Neural cell (in vitro differentiated cells): ENCODE data around the gene SMAD5.

Experiments
- POLR2AphosphoS5 ChIP-seq: IDR thresholded peaks from 2 replicates; pipeline ENCODE4 v1.6.1; 2012
- TF ChIP-seq, protein P1 (sequence below): fragments of 450-650 bp; IDR thresholded peaks from 2 replicates; pipeline ENCODE4 v1.5.1; 2014; ENCODE audit warnings: antibody characterized with exemption, mild to moderate bottlenecking, moderate library complexity; ENCODE audit not compliant: poor library complexity, severe bottlenecking

DNA sequence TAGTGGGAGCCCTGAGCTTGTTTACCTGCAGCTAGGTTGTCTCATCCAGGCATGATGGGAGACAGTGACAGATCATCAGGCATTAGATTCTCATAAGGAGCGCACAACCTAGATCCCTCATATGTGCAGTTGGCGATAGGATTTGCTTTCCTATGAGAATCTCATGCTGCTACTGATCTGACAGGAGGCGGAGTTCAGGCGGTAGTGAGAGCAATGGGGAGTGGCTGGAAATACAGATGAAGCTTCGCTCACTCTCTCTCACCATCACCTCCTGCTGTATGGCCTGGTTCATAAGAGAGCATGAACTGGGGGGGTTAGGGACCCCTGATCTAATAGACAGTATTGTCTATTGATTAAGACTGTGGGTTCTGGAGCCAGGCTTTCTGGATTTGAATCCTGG is 24.9 kb downstream of the SMAD5 start:
- TF ChIP-seq, protein P1, sequence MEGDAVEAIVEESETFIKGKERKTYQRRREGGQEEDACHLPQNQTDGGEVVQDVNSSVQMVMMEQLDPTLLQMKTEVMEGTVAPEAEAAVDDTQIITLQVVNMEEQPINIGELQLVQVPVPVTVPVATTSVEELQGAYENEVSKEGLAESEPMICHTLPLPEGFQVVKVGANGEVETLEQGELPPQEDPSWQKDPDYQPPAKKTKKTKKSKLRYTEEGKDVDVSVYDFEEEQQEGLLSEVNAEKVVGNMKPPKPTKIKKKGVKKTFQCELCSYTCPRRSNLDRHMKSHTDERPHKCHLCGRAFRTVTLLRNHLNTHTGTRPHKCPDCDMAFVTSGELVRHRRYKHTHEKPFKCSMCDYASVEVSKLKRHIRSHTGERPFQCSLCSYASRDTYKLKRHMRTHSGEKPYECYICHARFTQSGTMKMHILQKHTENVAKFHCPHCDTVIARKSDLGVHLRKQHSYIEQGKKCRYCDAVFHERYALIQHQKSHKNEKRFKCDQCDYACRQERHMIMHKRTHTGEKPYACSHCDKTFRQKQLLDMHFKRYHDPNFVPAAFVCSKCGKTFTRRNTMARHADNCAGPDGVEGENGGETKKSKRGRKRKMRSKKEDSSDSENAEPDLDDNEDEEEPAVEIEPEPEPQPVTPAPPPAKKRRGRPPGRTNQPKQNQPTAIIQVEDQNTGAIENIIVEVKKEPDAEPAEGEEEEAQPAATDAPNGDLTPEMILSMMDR = no peak
- no peak for TF ChIP-seq POLR2AphosphoS5
